AG09319 (cell line): ENCODE results near the gene MIA2.
"Not testable (repeated sequence)": the region's sequence is repeated elsewhere in the genome, so short reads cannot be mapped to it uniquely, and the experiment has no call there.

Experiments
- DNase-seq: peaks from one replicate; pipeline ENCODE4 v3.0.0-alpha.2; 2010; ENCODE audit warnings: low read depth; ENCODE audit errors: extremely low read depth
- CTCF ChIP-seq: IDR thresholded peaks from 2 replicates; pipeline ENCODE4 v1.5.1; 2011; ENCODE audit warnings: low read depth, mild to moderate bottlenecking, inconsistent platforms, low read length, moderate library complexity

The MIA2 gene

GRCh38 chr14:39268393-39268792 lies 34.7 kb downstream of the MIA2 start:
- no peak for TF ChIP-seq CTCF
- no peak for DNase-seq

DNA sequence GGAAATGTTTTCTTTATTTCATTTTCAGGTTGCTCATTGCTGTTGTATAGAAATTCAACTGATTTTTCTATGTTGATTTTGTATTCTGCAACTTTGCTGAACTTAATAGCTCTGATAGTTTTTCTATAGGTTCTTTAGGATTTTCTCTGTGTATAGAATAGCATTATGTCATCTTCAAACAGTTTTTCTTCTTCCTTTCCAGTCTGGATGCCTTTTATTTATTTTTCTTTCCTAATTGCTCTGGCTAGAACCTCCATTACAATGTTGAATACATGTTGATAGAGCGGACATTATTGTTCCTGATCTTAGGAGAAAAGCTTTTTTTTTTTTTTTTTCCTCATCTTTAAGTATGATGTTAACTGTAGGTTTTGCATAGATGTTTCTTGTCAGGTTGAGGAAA lies 39.2 kb downstream of the MIA2 start:
- no peak for TF ChIP-seq CTCF
- DNase-seq = no peak

DNA sequence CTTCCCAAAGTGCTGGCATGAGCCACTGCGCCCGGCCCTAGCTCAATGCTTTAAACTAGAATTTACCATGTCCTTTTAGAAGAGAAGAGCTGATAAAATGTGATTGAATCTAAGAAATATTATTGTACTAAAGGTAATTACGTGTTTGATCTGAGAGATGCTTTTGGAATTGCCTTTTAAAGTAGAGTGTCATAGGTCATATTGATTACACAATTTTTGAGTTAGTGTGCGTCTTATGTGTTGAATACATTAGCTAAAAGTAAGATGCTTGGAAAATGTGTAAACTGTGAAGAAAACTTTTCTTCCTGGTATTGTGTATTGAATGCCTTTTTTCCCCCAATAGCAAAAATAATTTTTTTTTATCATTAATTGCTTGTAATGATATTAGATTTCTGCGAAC lies 41.7 kb downstream of the MIA2 start:
- TF ChIP-seq CTCF = no peak
- DNase-seq = no peak

GRCh38 chr14:39276005-39276404 lies 42.3 kb downstream of the MIA2 start:
- no peak for TF ChIP-seq CTCF
- DNase-seq = no peak

- TF ChIP-seq CTCF = no peak
- no peak for DNase-seq
Observed at GRCh38 chr14:39276579-39277114, 42.9 kb downstream of the MIA2 start.

DNA sequence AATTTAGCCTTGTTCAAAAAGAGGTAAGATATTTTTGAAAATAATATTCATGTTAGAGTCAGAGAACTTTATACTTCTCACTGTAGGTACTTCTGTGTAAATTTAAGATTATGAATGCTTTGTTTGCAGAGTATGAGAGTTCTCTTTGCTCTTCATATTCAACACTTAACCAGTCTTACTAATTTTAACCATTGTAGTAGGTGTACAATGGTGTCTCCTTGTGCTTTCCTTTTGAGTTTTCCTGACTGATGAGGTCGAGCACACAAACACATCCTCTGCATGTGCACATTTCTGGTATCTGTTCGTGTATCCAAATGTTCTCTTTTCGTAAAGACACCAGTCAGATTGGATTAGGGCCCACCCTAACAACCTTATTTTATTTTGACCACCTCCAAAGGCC lies 45.8 kb downstream of the MIA2 start:
- TF ChIP-seq CTCF = no peak
- no peak for DNase-seq

GRCh38 chr14:39280678-39281077 lies 47.0 kb downstream of the MIA2 start:
- DNase-seq = not testable (repeated sequence)

DNA sequence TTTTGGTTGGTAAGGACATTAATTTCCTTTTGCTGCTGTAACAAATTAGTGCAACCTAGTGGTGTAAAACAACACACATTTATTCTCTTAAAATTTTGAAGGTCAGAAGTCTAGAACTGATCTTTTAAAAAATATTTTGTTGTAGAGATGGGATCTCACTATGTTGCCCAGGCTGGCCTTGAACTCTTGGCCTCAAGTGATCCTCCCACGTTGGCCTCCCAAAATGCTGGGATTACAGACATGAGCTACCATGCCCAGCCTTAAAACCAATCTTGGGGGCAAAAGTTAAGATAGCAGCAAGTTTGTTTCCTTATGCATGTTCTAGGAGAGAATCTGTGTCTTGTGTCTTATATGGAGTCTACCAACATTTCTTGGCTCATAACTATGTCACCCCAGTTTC lies 55.8 kb downstream of the MIA2 start:
- DNase-seq = no peak
- TF ChIP-seq CTCF = no peak
